CD14-positive monocyte (primary cell): Measurements from ENCODE around the gene TRPM4. TPM values are rescaled to one million over a fixed set of nuclear protein-coding genes. Genes with fewer than 3 reads are reported as not detected.
A peak's percentile ranks its signal among the peaks of the same experiment; 100 is the strongest.

Source experiments
- DNase-seq, 3 donors: peaks; one replicate each; pipeline ENCODE4 v3.0.0-alpha.2; 2011 to 2022
- H2AFZ ChIP-seq: 2 replicates; pipeline ENCODE4 v1.6.0; 2012; ENCODE audit warnings: mild to moderate bottlenecking, low read depth, low read length, inconsistent platforms; ENCODE audit not compliant: insufficient read depth, poor library complexity, severe bottlenecking
- H3K27ac ChIP-seq, 2 donors: 1 replicate in 1 of 2; 2 replicates in 1 of 2; pipeline ENCODE4 v1.5.1; 2012 to 2013; ENCODE audit warnings: low read length in 2 of 2, control low read depth in 1 of 2, inconsistent platforms in 1 of 2, low read depth in 1 of 2, mild to moderate bottlenecking in 1 of 2
- H3K27me3 ChIP-seq, 2 donors: one replicate each; pipeline versions ENCODE4 v1.6.0 to v1.6.1; 2011 to 2013; ENCODE audit warnings: low read length in 2 of 2; ENCODE audit not compliant: control insufficient read depth in 2 of 2, insufficient read depth in 2 of 2
- H3K36me3 ChIP-seq, 2 donors: replicated peaks in 1 of 2; 1 replicate in 1 of 2; 2 replicates in 1 of 2; pipeline versions ENCODE4 v1.5.1 to v1.6.1; 2012 to 2013; ENCODE audit warnings: low read length in 2 of 2, control low read depth in 1 of 2, inconsistent platforms in 1 of 2, mild to moderate bottlenecking in 1 of 2; ENCODE audit not compliant: insufficient read depth in 2 of 2, control insufficient read depth in 1 of 2
- H3K4me1 ChIP-seq, 2 donors: 1 replicate in 1 of 2; 2 replicates in 1 of 2; pipeline versions ENCODE4 v1.5.1 to v1.6.1; 2012 to 2013; ENCODE audit warnings: low read length in 2 of 2, control low read depth in 1 of 2, inconsistent platforms in 1 of 2, mild to moderate bottlenecking in 1 of 2, moderate library complexity in 1 of 2; ENCODE audit not compliant: insufficient read depth in 2 of 2, control insufficient read depth in 1 of 2
- H3K4me2 ChIP-seq: replicated peaks from 2 replicates; pipeline ENCODE3; 2012; ENCODE audit warnings: low read length, moderate library complexity, mild to moderate bottlenecking; ENCODE audit not compliant: poor library complexity, severe bottlenecking; ENCODE audit errors: extremely low read depth
- H3K4me3 ChIP-seq, 3 experiments: fragments of 200-600 bp in 1 of 3; sonication (generic) in 1 of 3; replicated peaks in 1 of 3; 1 replicate in 2 of 3; 2 replicates in 1 of 3; pipeline ENCODE4 v1.5.1; 2011 to 2013; ENCODE audit warnings: low read length in 3 of 3, mild to moderate bottlenecking in 3 of 3, control low read depth in 2 of 3, low read depth in 2 of 3, inconsistent platforms in 1 of 3, moderate library complexity in 1 of 3
- H3K79me2 ChIP-seq: 2 replicates; pipeline ENCODE4 v1.6.0; 2012; ENCODE audit warnings: mild to moderate bottlenecking, control low read depth, inconsistent platforms, low read length, moderate library complexity; ENCODE audit not compliant: insufficient read depth
- H3K9ac ChIP-seq: 2 replicates; pipeline ENCODE4 v1.6.0; 2017; ENCODE audit warnings: low read length, mild to moderate bottlenecking; ENCODE audit not compliant: insufficient read depth, poor library complexity, severe bottlenecking
- H3K9me3 ChIP-seq, 2 donors: replicated peaks in 1 of 2; 1 replicate in 1 of 2; 2 replicates in 1 of 2; pipeline versions ENCODE4 v1.5.1 to v1.6.1; 2012 to 2013; ENCODE audit warnings: low read length in 2 of 2, control low read depth in 1 of 2; ENCODE audit not compliant: control insufficient read depth in 1 of 2, insufficient read depth in 1 of 2
- H4K20me1 ChIP-seq: 2 replicates; pipeline ENCODE4 v1.6.0; 2012; ENCODE audit warnings: mild to moderate bottlenecking, low read length, control low read depth, moderate library complexity; ENCODE audit not compliant: insufficient read depth
- H3K27ac Mint-ChIP-seq, 7 donors: one replicate each; pipeline ENCODE4 v1.8.0; 2020; ENCODE audit warnings: mild to moderate bottlenecking in 7 of 7, mixed read lengths in 7 of 7, moderate library complexity in 6 of 7, inconsistent platforms in 2 of 7
- H3K27me3 Mint-ChIP-seq, 3 donors: one replicate each; pipeline ENCODE4 v1.8.0; 2021 to 2022; ENCODE audit warnings: low read depth in 3 of 3, mild to moderate bottlenecking in 3 of 3, mixed read lengths in 3 of 3, moderate library complexity in 3 of 3, inconsistent platforms in 1 of 3
- H3K36me3 Mint-ChIP-seq, 2 donors: one replicate each; pipeline ENCODE4 v1.8.0; 2020; ENCODE audit warnings: mixed read lengths in 2 of 2, inconsistent platforms in 1 of 2, mild to moderate bottlenecking in 1 of 2
- H3K4me1 Mint-ChIP-seq: one replicate; pipeline ENCODE4 v1.8.0; 2020; ENCODE audit warnings: mild to moderate bottlenecking, mixed read lengths
- H3K4me3 Mint-ChIP-seq, 2 donors: one replicate each; pipeline ENCODE4 v1.8.0; 2020; ENCODE audit warnings: mild to moderate bottlenecking in 2 of 2, mixed read lengths in 2 of 2, moderate library complexity in 1 of 2
- H3K9me3 Mint-ChIP-seq, 7 donors: one replicate each; pipeline ENCODE4 v1.8.0; 2020 to 2022; ENCODE audit warnings: mixed read lengths in 7 of 7, mild to moderate bottlenecking in 6 of 7, moderate library complexity in 6 of 7, inconsistent platforms in 2 of 7
- CTCF ChIP-seq: fragments of 200-600 bp; IDR thresholded peaks from one replicate; pipeline ENCODE4 v1.8.0; 2022; ENCODE audit warnings: antibody characterized with exemption, mild to moderate bottlenecking
- WGBS: methylation state at CpG from one replicate; pipeline ENCODE4 v1.1.5; 2013; ENCODE audit warnings: missing lambda C conversion rate; ENCODE audit not compliant: insufficient coverage; 5-methylcytosine and 5-hydroxymethylcytosine counted together
- intact Hi-C, 2 donors: fragments of 100-400 bp; cut with micrococcal nuclease; formaldehyde crosslinking; loops; one replicate each; pipeline versions ENCODE4 v1.15.0 to v1.15.1; 2023
- polyA plus RNA-seq, 3 donors: library from polyadenylated mRNA; depleted of rRNA in 1 of 3; unstranded in 2 of 3; stranded (reverse) in 1 of 3; fragments of 300-500 nt in 2 of 3; fragments of >200 nt in 1 of 3; fragmentation: Illumina TruSeq in 2 of 3; gene quantifications; 1 replicate in 2 of 3; 2 replicates in 1 of 3; pipeline ENCODE4 v1.2.3, GENCODE V29; 2012 to 2021

Gene TRPM4
- polyA plus RNA-seq, 3 donors: 6.0 to 6.9 (median 6.6) TPM

- peaks cover 0 to 2% of the 10 kb centered on the region in 2 donors for H3K27me3 ChIP-seq
- H3K4me2 ChIP-seq: no peak overlapping the region
- H3K9me3 ChIP-seq: peaks cover 0 to 4% of the 10 kb centered on the region in 2 donors
- no peaks in the 10 kb centered on the region for H3K79me2 ChIP-seq
- intact Hi-C loops: no loop called here
- no peak overlapping the region for H2AFZ ChIP-seq
- Mint-ChIP-seq H3K27me3 (peaks cover 4 to 13% (median 9%) of the 10 kb centered on the region in 3 donors), H3K9me3 (peaks cover 3 to 12% (median 6%) of the 10 kb centered on the region in 7 donors), H3K4me1 (peaks cover 11% of the 10 kb centered on the region), H3K4me3 (no peak overlapping the region), H3K27ac (peak overlapping the region in 1 of 7 donors; percentile 75), H3K36me3 (peaks cover 0 to 6% of the 10 kb centered on the region in 2 donors)
- TF ChIP-seq CTCF: no peak
- H4K20me1 ChIP-seq: no peaks in the 10 kb centered on the region
- H3K4me3 ChIP-seq: no peak overlapping the region
- WGBS: 100% methylated on average over 1 of the region's 4 CpGs
- H3K27ac ChIP-seq: no peak overlapping the region
- DNase-seq: no peak
- H3K9ac ChIP-seq: no peak overlapping the region
- H3K4me1 ChIP-seq: peaks cover 10 to 19% of the 10 kb centered on the region in 2 donors
- no peaks in the 10 kb centered on the region for H3K36me3 ChIP-seq
Measured at GRCh38 chr19:49194408-49194807, 36.8 kb downstream of the TRPM4 start.

GRCh38 chr19:49196527-49197240 is 39.1 kb downstream of the TRPM4 start:
- no peak overlapping the region for H3K27ac ChIP-seq
- no peak for TF ChIP-seq CTCF

More at GRCh38 chr19:49196527-49197240, 39.1 kb downstream of the TRPM4 start:
- WGBS: 96% methylated on average over 39 of the region's 40 CpGs
- Mint-ChIP-seq H3K36me3 (no peaks in the 10 kb centered on the region), H3K4me1 (peaks cover 24% of the 10 kb centered on the region), H3K9me3 (peaks cover 0 to 5% (median 2%) of the 10 kb centered on the region in 7 donors), H3K27ac (no peak overlapping the region), H3K27me3 (peaks cover 4 to 13% (median 11%) of the 10 kb centered on the region in 3 donors), H3K4me3 (no peak overlapping the region)
- H4K20me1 ChIP-seq: no peaks in the 10 kb centered on the region
- no peak overlapping the region for H2AFZ ChIP-seq
- H3K9me3 ChIP-seq: no peaks in the 10 kb centered on the region
- peaks cover 19 to 32% of the 10 kb centered on the region in 2 donors for H3K4me1 ChIP-seq
- no peaks in the 10 kb centered on the region for H3K79me2 ChIP-seq
- no peak overlapping the region for H3K9ac ChIP-seq
- H3K4me3 ChIP-seq: no peak overlapping the region
- H3K27me3 ChIP-seq: peaks cover 0 to 2% of the 10 kb centered on the region in 2 donors
- H3K4me2 ChIP-seq: no peak overlapping the region
- H3K36me3 ChIP-seq: no peaks in the 10 kb centered on the region
- intact Hi-C loops: no loop called here
- DNase-seq: no peak
